Naive thymus-derived CD4-positive, alpha-beta T cell (primary cell): ENCODE data around the gene CGN. TPM values are rescaled to one million over a fixed set of nuclear protein-coding genes. Genes with fewer than 3 reads are reported as not detected.

Source experiments
- ATAC-seq: fragments of 150-1000 bp; cut with Tn5 transposase; 2 replicates; pipeline ENCODE4 v1.10.0; 2021; ENCODE audit warnings: mild to moderate bottlenecking, moderate library complexity
- CTCF ChIA-PET: fragments of 350-600 bp; sonication (Branson Sonifier 250); formaldehyde crosslinking; loops from one replicate; lab custom pipeline; 2021; ENCODE audit warnings: antibody characterized with exemption; lab: Charles Lee
- POLR2A ChIA-PET: fragments of 350-600 bp; sonication (Branson Sonifier 250); formaldehyde crosslinking; loops from one replicate; lab custom pipeline; 2021; ENCODE audit warnings: antibody characterized with exemption, inconsistent platforms; lab: Charles Lee
- DNase-seq, 9 donors: peaks; one replicate each; pipeline versions ENCODE4 v3.0.0 to v3.0.0-alpha.2; 2020 to 2022; ENCODE audit warnings: mixed read lengths in 1 of 9
- H3K27ac ChIP-seq: one replicate; pipeline ENCODE4 v1.7.0; 2013; ENCODE audit warnings: mild to moderate bottlenecking, low read depth, low read length, moderate library complexity
- H3K27me3 ChIP-seq, 2 donors: one replicate each; pipeline ENCODE4 v1.7.0; 2013; ENCODE audit warnings: low read length in 2 of 2, mild to moderate bottlenecking in 2 of 2, moderate library complexity in 2 of 2; ENCODE audit not compliant: control insufficient read depth in 2 of 2, insufficient read depth in 2 of 2
- H3K36me3 ChIP-seq, 3 experiments: 1 replicate in 2 of 3; 2 replicates in 1 of 3; pipeline ENCODE4 v1.7.0; 2013; ENCODE audit warnings: low read length in 3 of 3, mild to moderate bottlenecking in 3 of 3, moderate library complexity in 1 of 3; ENCODE audit not compliant: insufficient read depth in 3 of 3, control insufficient read depth in 2 of 3
- H3K4me1 ChIP-seq, 2 donors: one replicate each; pipeline ENCODE4 v1.7.0; 2013; ENCODE audit warnings: low read length in 2 of 2, mild to moderate bottlenecking in 2 of 2, moderate library complexity in 1 of 2; ENCODE audit not compliant: control insufficient read depth in 2 of 2, insufficient read depth in 2 of 2
- H3K4me3 ChIP-seq: 2 replicates; pipeline ENCODE4 v1.7.0; 2013; ENCODE audit warnings: mild to moderate bottlenecking, low read length
- H3K9me3 ChIP-seq, 3 experiments: 1 replicate in 2 of 3; 2 replicates in 1 of 3; pipeline ENCODE4 v1.7.0; 2013; ENCODE audit warnings: low read length in 3 of 3; ENCODE audit not compliant: control insufficient read depth in 2 of 3
- H3K27ac Mint-ChIP-seq, 9 donors: one replicate each; pipeline ENCODE4 v1.8.0; 2020 to 2022; ENCODE audit warnings: mixed read lengths in 9 of 9, mild to moderate bottlenecking in 8 of 9, moderate library complexity in 5 of 9, inconsistent platforms in 2 of 9
- H3K27me3 Mint-ChIP-seq, 5 donors: one replicate each; pipeline ENCODE4 v1.8.0; 2021 to 2022; ENCODE audit warnings: mixed read lengths in 5 of 5, mild to moderate bottlenecking in 1 of 5
- H3K36me3 Mint-ChIP-seq, 5 donors: one replicate each; pipeline ENCODE4 v1.8.0; 2020 to 2022; ENCODE audit warnings: mixed read lengths in 5 of 5, mild to moderate bottlenecking in 3 of 5, inconsistent platforms in 1 of 5
- H3K4me1 Mint-ChIP-seq, 7 donors: one replicate each; pipeline ENCODE4 v1.8.0; 2020 to 2022; ENCODE audit warnings: mixed read lengths in 7 of 7, mild to moderate bottlenecking in 3 of 7, inconsistent platforms in 1 of 7
- H3K4me3 Mint-ChIP-seq, 10 donors: one replicate each; pipeline ENCODE4 v1.8.0; 2020 to 2022; ENCODE audit warnings: mild to moderate bottlenecking in 10 of 10, mixed read lengths in 10 of 10, moderate library complexity in 6 of 10, inconsistent platforms in 2 of 10
- H3K9me3 Mint-ChIP-seq, 11 donors: one replicate each; pipeline ENCODE4 v1.8.0; 2020 to 2022; ENCODE audit warnings: mixed read lengths in 11 of 11, mild to moderate bottlenecking in 4 of 11, inconsistent platforms in 1 of 11, moderate library complexity in 1 of 11
- intact Hi-C, 2 donors: fragments of 100-400 bp; cut with micrococcal nuclease; formaldehyde crosslinking; loops; one replicate each; pipeline ENCODE4 v1.15.1; 2023
- polyA plus RNA-seq, 2 donors: library from polyadenylated mRNA; unstranded; fragments of 300-500 nt; fragmentation: Illumina TruSeq; gene quantifications; one replicate each; pipeline ENCODE4 v1.2.3, GENCODE V29; 2021
- total RNA-seq, 6 experiments: library from RNA in 5 of 6; stranded (reverse) in 5 of 6; gene quantifications; 1 replicate in 5 of 6; 2 replicates in 1 of 6; pipeline ENCODE4 v1.2.3 and lab custom pipeline; 2021 to 2026

CGN gene
- total and polyA plus RNA-seq, 7 experiments from 2014 or later: 0.25 to 2.4 (median 0.91) TPM; not detected in 2

GRCh38 chr1:151494741-151495281 lies 16.4 kb upstream of the CGN start:
- Histone ChIP-seq H3K27me3 (no peaks in the 10 kb centered on the region), H3K9me3 (no peaks in the 10 kb centered on the region), H3K4me3 (no peak overlapping the region), H3K4me1 (no peaks in the 10 kb centered on the region), H3K36me3 (no peaks in the 10 kb centered on the region), H3K27ac (no peak overlapping the region)
- no peak for DNase-seq
- Mint-ChIP-seq H3K27ac (no peak overlapping the region), H3K4me1 (peaks cover 0 to 4% (median 0%) of the 10 kb centered on the region in 7 donors), H3K4me3 (no peak overlapping the region), H3K36me3 (no peaks in the 10 kb centered on the region), H3K9me3 (no peaks in the 10 kb centered on the region), H3K27me3 (peaks cover 0 to 6% (median 0%) of the 10 kb centered on the region in 5 donors)
- no peak for ATAC-seq
- ChIA-PET POLR2A (interaction anchor here (0.6 to 1.5 kb wide), 2 partner anchors 9 to 135 kb away, joined by 4 to 7 read pairs; no protein-coding TSS in a partner anchor), CTCF (no interaction called here)
- intact Hi-C loops: no loop called here

GRCh38 chr1:151495316-151495715 lies 15.9 kb upstream of the CGN start:
- Mint-ChIP-seq H3K4me1 (peaks cover 0 to 4% (median 0%) of the 10 kb centered on the region in 7 donors), H3K36me3 (no peaks in the 10 kb centered on the region), H3K27me3 (peaks cover 0 to 6% (median 0%) of the 10 kb centered on the region in 5 donors), H3K9me3 (no peaks in the 10 kb centered on the region), H3K27ac (no peak overlapping the region), H3K4me3 (no peak overlapping the region)
- Histone ChIP-seq H3K27ac (no peak overlapping the region), H3K4me1 (no peaks in the 10 kb centered on the region), H3K36me3 (no peaks in the 10 kb centered on the region), H3K9me3 (no peaks in the 10 kb centered on the region), H3K4me3 (no peak overlapping the region), H3K27me3 (no peaks in the 10 kb centered on the region)
- CTCF ChIA-PET: no interaction called here
- intact Hi-C loops: no loop called here
- POLR2A ChIA-PET: interaction anchor here (1.5 kb wide), 1 partner anchor 9 kb away, joined by 7 read pairs; no protein-coding TSS in a partner anchor
- DNase-seq: no peak
- no peak for ATAC-seq

- H3K4me3 ChIP-seq: no peak overlapping the region
- H3K36me3 ChIP-seq: no peaks in the 10 kb centered on the region
- no peaks in the 10 kb centered on the region for H3K4me1 ChIP-seq
- Mint-ChIP-seq H3K4me1 (peaks cover 0 to 7% (median 0%) of the 10 kb centered on the region in 7 donors), H3K27me3 (peaks cover 0 to 2% (median 0%) of the 10 kb centered on the region in 5 donors), H3K9me3 (no peaks in the 10 kb centered on the region), H3K36me3 (no peaks in the 10 kb centered on the region), H3K4me3 (no peak overlapping the region), H3K27ac (no peak overlapping the region)
- H3K27ac ChIP-seq: no peak overlapping the region
- no peak for DNase-seq
- ChIA-PET CTCF (no interaction called here), POLR2A (interaction anchor here (0.5 kb wide), 1 partner anchor 43 kb away, joined by 3 read pairs; no protein-coding TSS in a partner anchor)
- H3K27me3 ChIP-seq: no peaks in the 10 kb centered on the region
- no peak for ATAC-seq
- no peaks in the 10 kb centered on the region for H3K9me3 ChIP-seq
- intact Hi-C loops: no loop called here
Observed at GRCh38 chr1:151499365-151499764, 11.8 kb upstream of the CGN start.

- H3K4me3 ChIP-seq: no peak overlapping the region
Observed at GRCh38 chr1:151499930-151500329, 11.3 kb upstream of the CGN start.

GRCh38 chr1:151501474-151501873 lies 9.7 kb upstream of the CGN start:
- Histone ChIP-seq H3K4me1 (no peaks in the 10 kb centered on the region), H3K27ac (no peak overlapping the region), H3K36me3 (no peaks in the 10 kb centered on the region), H3K4me3 (no peak overlapping the region), H3K27me3 (no peaks in the 10 kb centered on the region), H3K9me3 (no peaks in the 10 kb centered on the region)
- Mint-ChIP-seq H3K36me3 (no peaks in the 10 kb centered on the region), H3K4me1 (peaks cover 0 to 3% (median 0%) of the 10 kb centered on the region in 7 donors), H3K4me3 (no peak overlapping the region), H3K27me3 (peaks cover 0 to 9% (median 0%) of the 10 kb centered on the region in 5 donors), H3K27ac (no peak overlapping the region), H3K9me3 (no peaks in the 10 kb centered on the region)
- CTCF ChIA-PET: no interaction called here
- ATAC-seq (no peak), DNase-seq (no peak)
- intact Hi-C loops: no loop called here
- POLR2A ChIA-PET: no interaction called here

More at GRCh38 chr1:151499930-151500329, 11.3 kb upstream of the CGN start:
- no peak for ATAC-seq
- H3K36me3 Mint-ChIP-seq: no peaks in the 10 kb centered on the region
- no peak overlapping the region for H3K27ac Mint-ChIP-seq
- H3K27me3 Mint-ChIP-seq: peaks cover 0 to 2% (median 0%) of the 10 kb centered on the region in 5 donors
- H3K27ac ChIP-seq: no peak overlapping the region
- ChIA-PET CTCF (no interaction called here), POLR2A (interaction anchor here (1.6 kb wide), 1 partner anchor 11 kb away, joined by 6 read pairs; the partner anchor contains the start of gene CGN)
- H3K9me3 Mint-ChIP-seq: no peaks in the 10 kb centered on the region
- H3K4me1 ChIP-seq: no peaks in the 10 kb centered on the region
- H3K4me3 Mint-ChIP-seq: no peak overlapping the region
- H3K27me3 ChIP-seq: no peaks in the 10 kb centered on the region
- H3K36me3 ChIP-seq: no peaks in the 10 kb centered on the region
- H3K9me3 ChIP-seq: no peaks in the 10 kb centered on the region
- peaks cover 0 to 4% (median 0%) of the 10 kb centered on the region in 7 donors for H3K4me1 Mint-ChIP-seq
- DNase-seq: no peak
- intact Hi-C loops: no loop called here

GRCh38 chr1:151502035-151502700 lies 9.0 kb upstream of the CGN start:
- Mint-ChIP-seq H3K27ac (no peak overlapping the region), H3K27me3 (peaks cover 0 to 11% (median 0%) of the 10 kb centered on the region in 5 donors), H3K4me3 (no peak overlapping the region), H3K9me3 (no peaks in the 10 kb centered on the region), H3K36me3 (no peaks in the 10 kb centered on the region), H3K4me1 (peaks cover 0 to 3% (median 0%) of the 10 kb centered on the region in 7 donors)
- Histone ChIP-seq H3K27ac (no peak overlapping the region), H3K4me3 (no peak overlapping the region), H3K4me1 (no peaks in the 10 kb centered on the region), H3K27me3 (no peaks in the 10 kb centered on the region), H3K9me3 (no peaks in the 10 kb centered on the region), H3K36me3 (no peaks in the 10 kb centered on the region)
- ChIA-PET CTCF (no interaction called here), POLR2A (no interaction called here)
- no peak for DNase-seq
- ATAC-seq: no peak
- intact Hi-C loops: no loop called here
